SKM-1 treated with dmso at 0.1 percent for 144 hours (cell line): ENCODE measurements around the gene SORBS1.
"Not testable (repeated sequence)": the region's sequence is repeated elsewhere in the genome, so short reads cannot be mapped to it uniquely, and the experiment has no call there.

Experiments used
- DNase-seq: peaks from one replicate; lab custom pipeline; 2025; ENCODE audit not compliant: unreplicated experiment; lab: John Stamatoyannopoulos, UW

The SORBS1 gene

GRCh38 chr10:95496246-95496911 is 64.8 kb downstream of the SORBS1 start:
- no peak for DNase-seq

GRCh38 chr10:95493862-95494261 is 67.3 kb downstream of the SORBS1 start:
- no peak for DNase-seq

DNA sequence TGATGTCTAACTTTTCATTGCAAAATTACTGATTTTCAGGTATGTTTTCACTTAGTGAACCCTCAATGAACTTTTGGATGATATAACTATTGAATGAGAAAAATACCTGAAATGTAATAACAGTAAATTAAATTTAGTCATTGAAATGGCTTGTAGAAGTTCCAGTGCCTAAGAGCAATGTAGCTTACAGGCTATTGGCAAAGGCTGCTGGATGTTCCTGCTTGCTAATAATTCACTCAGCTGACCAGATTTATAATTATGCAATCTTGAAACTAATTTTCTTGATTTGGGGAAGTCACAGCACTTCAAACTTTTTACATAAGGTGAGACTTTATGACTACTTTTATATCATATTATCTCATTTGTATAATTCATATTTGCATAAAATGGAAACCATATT is 73.2 kb downstream of the SORBS1 start:
- no peak for DNase-seq

- DNase-seq, result no peak
Measured at GRCh38 chr10:95485056-95485844, 75.9 kb downstream of the SORBS1 start.

- DNase-seq, result no peak
Measured at GRCh38 chr10:95482501-95483233, 78.5 kb downstream of the SORBS1 start.

- DNase-seq, result no peak
Measured at GRCh38 chr10:95480901-95481491, 80.2 kb downstream of the SORBS1 start.

DNA sequence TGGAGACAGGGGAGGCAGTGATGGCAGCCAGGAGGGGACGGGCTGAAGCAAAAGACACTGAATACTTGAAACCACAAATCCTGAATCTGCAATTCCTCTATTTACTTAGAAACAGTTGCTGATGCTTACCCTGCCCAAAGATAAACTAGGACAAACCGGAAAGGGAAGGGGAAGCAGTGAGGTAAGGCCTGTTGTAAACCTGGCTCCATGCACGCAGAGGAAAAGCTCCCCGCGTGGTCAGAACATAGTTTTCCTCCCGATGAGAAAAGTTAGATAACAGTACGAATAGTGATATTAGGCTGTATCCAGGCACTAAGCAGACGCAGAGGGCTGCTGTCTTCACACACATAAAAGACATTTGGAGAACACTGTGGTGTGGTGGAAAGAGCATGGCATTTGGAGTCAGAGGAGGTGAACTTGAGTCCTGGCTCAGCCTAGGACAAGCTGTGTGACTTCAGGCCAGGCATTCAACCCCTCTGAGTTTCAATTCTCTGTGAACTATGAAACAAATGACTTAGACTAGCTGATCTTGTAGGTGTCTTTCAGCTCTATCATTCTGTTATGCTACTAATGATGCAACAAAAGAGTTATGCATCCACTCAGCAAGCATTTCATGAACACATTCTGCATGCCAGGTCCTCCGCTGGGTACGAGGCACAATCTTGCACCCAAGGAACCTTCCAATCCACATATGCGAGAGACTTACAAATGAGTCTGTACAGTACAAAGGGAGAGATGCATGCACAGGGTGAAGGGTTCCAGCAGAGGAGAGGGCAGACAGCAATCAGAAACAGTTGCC is 80.9 kb downstream of the SORBS1 start:
- peak; percentile 23 for DNase-seq

GRCh38 chr10:95478935-95479334 is 82.2 kb downstream of the SORBS1 start:
- no peak for DNase-seq

DNA sequence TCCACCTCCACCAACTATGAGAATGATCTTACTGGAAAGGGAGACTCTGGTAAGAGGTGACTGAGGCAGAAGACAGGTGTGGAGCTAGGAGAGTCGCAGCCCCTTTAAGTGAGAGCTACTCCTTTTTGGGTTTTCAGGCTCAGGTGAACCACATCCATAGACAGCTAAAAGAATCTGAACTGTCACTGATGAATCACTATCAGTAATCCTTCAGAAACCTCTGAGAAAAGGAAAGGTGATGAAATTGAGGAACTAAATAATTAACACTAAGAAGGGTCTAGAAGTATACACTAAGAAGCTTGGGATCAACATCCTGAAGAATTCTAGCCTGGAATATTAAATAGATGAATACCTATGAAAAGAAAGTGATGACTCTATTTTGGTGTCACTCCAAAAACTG is 83.0 kb downstream of the SORBS1 start:
- no peak for DNase-seq

DNA sequence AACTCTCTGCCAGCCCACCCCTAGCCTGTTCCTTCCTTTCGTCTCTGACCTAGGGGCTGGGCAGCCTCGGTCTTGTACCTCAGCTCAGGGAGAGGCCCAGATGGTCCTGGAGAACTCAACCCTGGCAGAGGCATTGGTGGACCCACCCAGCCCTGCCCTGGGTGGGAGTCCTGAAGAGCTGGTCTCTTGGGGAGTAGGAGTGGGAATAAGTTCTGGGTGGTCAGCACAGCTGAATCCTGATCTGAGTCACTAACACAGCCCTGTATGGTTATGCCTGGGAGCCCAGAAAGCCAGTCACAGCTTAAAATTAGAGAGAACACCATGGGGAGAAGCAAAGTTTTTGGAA is 84.0 kb downstream of the SORBS1 start:
- DNase-seq, result no peak

DNA sequence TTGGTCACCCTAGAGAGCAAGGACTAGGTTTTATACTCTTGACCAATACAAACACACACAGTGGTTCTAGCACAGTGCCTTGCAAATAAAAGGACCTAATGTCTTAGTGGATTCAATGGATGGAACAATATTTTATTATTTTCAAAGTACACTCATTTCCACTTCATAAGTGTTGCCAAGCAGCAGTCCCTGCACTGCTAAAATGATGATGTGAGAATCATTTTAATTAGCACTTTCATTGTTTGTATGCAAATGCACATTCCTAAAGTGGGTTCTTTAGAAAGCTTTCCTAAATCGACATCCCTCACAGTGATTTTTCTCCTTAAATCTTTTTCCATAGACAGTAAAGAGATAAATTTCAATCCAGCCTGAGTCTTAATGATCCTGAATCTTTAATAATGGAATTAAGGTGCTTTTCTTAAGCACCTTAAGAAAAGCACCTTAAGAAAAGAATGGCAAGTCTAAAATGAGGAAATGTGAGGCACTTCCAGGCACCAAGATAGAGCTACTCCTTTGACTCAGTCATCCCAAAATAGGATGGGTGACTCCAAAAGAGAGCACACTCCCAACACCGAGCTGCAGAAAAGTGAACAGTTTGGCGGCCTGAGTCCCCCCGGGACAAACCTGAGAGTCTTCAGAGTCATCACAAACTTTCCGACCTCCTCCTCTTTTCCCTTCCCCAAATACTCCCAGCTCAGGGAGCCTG is 84.5 kb downstream of the SORBS1 start:
- DNase-seq, result no peak

DNA sequence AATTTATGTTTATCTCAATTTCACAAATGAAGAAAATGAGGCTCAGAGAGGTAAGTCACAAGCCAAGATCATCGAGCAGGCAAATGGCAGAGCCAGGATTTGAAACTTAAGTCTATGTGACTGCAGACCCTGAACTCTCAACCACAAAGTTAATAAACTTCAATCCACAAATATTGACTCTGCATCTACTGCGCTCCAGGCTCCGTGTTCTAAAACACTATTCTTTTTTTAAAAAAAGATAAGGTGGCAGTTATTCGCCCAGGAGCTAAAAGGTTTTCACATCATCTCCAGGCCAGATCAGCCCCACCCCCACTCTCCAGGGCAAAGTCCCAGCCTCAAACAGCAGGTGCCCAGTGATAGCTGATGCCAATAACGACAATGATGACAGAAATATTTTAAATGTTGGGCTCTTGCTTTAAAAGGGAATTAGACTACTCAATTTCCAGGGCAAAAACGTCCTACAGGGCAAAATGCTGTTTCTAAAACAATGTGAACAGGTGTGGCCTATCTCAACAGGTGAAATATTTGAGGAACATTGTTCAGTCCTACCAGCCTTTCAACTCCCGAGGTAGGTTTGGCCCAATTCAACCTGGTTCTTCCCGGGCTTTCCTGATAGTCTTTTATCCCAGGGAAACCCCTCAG is 85.2 kb downstream of the SORBS1 start:
- DNase-seq, result no peak

GRCh38 chr10:95475003-95475383 is 86.2 kb downstream of the SORBS1 start:
- no peak for DNase-seq

- no peak for DNase-seq
Measured at GRCh38 chr10:95474228-95475002, 86.8 kb downstream of the SORBS1 start.

GRCh38 chr10:95472304-95473088 is 88.7 kb downstream of the SORBS1 start:
- no peak for DNase-seq

DNA sequence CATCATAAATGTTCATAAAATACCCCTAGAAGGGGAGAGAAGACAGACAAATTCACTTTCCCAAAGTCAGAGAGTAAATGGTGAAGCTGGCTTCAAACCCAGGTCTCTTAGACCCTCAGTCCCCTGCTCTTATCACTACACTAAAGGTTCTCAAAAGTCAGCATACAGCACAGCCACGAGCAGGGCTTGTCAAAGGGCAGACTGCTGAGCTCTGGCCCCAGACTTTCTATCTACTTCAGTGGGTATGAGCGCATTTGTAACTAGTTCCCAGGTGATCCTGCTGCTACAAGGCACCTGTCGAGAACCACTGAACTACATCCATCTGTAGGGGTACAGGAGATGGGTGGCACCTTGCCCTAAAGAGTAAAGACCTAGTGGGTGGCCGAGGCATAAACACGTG is 91.5 kb downstream of the SORBS1 start:
- DNase-seq, result no peak

DNA sequence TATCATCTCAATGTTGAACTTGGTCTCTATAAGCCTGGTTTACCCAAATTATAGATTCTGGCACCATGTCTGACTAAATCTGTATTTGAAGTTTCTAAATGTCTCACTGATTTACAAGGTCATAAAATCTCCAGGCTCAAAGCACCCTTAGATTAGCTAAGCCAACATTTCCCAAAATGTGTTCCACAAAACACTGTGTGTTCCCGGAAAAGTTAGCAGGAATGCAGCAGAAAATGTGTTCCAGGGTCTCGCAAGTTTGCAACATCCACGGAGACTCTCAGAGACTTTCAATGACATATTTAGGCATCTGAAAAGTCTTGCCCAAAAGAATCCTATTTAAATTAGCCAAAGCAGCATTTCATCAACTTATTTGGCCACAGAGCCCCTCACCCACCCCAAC is 91.9 kb downstream of the SORBS1 start:
- DNase-seq, result no peak

DNA sequence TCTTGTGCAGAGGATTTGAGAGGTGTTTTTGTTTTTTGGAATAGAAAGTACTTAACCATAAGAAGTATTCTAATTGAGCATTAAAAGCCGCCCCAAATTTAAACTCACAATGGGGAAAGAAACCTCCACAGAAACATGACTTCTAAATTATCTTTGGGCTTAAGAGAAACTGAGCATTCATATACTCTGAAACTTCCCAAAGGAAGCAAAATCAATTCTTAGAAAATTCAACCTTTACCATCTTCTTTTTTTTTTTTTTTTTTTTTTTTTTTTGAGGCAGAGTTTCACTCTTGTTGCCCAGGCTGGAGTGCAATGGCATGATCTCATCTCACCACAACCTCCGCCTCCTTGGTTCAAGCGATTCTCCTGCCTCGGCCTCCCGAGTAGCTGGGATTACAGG is 93.5 kb downstream of the SORBS1 start:
- not testable (repeated sequence) for DNase-seq
